Femur (tissue), 1 donor: Measurements from ENCODE around the gene IL21.
"Not testable (repeated sequence)": the region's sequence is repeated elsewhere in the genome, so short reads cannot be mapped to it uniquely, and the experiment has no call there.

Experiments used
- DNase-seq: peaks from one replicate; pipeline ENCODE4 v3.0.0-alpha.2; 2017

The IL21 gene

GRCh38 chr4:122621016-122621507 lies at the start of gene IL21:
Gene IL21 (minus strand): TSS chr4:122621066. CDS start chr4:122621011, 55 bp downstream.
- DNase-seq = no peak

DNA sequence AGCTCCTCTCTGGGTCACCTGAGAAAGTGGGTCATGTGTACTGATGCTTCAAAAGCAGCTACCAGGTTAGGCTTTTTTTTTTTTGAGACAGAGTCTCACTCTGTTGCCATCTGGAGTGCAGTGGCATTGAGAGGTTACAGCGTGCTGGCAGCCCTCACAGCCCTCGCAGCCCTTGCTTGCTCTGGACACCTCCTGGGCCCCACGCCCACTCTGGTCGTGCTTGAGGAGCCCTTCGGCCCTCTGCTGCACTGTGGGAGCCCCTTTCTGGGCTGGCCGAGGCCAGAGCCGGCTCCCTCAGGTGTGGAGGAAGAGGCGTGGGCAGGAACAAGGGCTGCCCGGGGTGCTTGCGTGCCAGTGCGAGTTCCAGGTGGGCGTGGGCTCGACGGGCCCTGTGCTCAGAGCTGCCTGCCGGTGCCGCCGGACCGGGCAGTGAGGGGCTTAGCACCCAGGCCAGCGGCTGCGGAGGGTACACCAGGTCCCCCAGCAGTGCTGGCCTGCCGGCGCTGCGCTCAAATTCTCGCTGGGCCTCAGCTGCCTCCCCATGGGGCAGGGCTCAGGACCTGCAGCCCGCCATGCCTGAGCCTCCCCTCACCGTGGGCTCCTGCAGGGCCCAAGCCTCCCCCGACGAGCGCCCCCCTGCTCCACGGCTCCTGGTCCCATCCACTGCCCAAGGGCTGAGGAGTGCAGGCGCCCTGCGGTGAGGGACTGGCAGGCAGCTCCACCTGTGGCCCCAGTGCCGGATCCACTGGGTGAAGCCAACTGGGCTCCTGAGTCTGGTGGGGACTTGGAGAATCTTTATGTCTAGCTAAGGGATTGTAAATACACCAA lies 49.3 kb upstream of the IL21 start:
- DNase-seq = no peak

GRCh38 chr4:122668241-122668640 lies 47.4 kb upstream of the IL21 start:
- DNase-seq = no peak

GRCh38 chr4:122666527-122667245 lies 45.8 kb upstream of the IL21 start:
- DNase-seq = no peak

- DNase-seq = no peak
Observed at GRCh38 chr4:122665161-122665929, 44.5 kb upstream of the IL21 start.

DNA sequence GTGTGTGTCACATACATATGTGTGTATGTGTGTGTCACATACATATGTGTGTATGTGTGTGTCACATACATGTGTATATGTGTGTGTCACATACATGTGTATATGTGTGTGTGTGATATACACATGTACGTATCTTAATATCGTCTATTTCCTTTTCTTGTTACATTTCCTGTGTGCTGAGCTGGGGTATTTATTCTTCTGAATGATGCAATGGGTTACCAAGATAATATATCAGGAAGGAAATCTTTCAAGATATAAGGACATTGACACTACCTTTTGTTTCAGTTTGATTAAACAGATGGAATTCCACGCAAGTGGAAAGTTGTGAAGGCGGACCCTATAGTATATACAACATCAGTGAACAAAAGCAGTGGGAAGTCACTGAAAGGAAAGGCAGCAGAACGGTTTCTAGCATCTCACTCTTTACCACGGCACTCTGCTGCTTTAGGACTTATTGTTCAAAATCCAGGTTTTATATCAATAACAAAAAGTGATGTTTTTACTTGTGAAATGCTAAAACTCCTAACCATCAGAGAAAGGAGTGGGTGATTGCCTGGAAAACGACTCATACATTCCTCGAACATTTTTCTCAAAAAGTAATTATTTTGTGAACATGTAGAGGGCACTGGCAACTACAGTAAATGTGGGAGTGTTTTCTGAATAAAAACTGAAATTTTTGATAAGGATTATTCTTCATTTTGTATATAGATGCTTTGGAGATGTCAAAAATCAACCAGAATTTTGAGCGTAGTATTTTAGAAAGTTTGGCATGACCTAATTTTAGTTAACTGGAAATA lies 43.1 kb upstream of the IL21 start:
- DNase-seq = no peak

DNA sequence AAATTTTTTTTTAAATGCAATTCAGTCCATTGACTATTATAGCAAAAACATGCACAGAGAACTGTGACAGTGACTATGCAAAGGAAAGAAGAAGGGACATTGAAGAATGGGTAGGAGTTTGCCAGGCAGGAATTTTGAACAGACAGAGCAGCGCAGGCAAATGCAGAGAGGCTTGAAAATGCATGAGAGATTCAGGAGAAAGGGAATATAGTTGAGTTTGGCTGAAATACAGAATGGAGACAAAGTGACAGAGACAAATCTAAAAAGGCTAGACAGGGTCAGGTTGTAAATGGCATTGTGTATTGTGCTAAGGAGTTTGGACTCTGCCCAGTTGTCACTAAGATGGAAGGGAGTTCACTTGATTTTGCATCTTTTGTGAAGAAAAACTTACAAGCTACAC lies 42.4 kb upstream of the IL21 start:
- DNase-seq = no peak

GRCh38 chr4:122662701-122663100 lies 41.8 kb upstream of the IL21 start:
- DNase-seq = no peak

GRCh38 chr4:122661176-122662160 lies 40.6 kb upstream of the IL21 start:
- no peak for DNase-seq

GRCh38 chr4:122658818-122659295 lies 38.0 kb upstream of the IL21 start:
- DNase-seq = no peak

DNA sequence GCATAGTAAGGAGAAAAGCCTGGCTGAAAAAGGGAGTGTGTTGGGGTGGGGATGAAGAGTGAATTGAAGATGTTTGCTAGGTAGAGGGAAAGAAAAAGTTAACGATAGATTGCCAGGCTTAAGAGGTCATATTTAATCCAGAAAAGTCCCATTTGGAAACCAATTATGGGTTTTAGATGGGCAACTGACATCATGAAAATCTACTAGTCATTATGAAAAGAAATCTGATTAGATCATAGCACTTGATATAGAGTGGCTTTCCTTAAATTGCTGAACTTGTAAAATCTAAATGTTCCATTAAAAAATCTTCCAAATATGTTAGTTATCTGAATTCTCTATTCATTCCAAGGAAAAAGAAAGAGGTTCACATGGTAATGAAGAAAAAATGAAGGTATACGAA lies 37.5 kb upstream of the IL21 start:
- DNase-seq = no peak

- DNase-seq = no peak
Observed at GRCh38 chr4:122657553-122657952, 36.7 kb upstream of the IL21 start.

GRCh38 chr4:122656583-122656982 lies 35.7 kb upstream of the IL21 start:
- DNase-seq = not testable (repeated sequence)

- peak; percentile 26 for DNase-seq
Observed at GRCh38 chr4:122652379-122652778, 31.5 kb upstream of the IL21 start.

- DNase-seq = no peak
Observed at GRCh38 chr4:122650148-122650547, 29.3 kb upstream of the IL21 start.

- no peak for DNase-seq
Observed at GRCh38 chr4:122647656-122648055, 26.8 kb upstream of the IL21 start.

DNA sequence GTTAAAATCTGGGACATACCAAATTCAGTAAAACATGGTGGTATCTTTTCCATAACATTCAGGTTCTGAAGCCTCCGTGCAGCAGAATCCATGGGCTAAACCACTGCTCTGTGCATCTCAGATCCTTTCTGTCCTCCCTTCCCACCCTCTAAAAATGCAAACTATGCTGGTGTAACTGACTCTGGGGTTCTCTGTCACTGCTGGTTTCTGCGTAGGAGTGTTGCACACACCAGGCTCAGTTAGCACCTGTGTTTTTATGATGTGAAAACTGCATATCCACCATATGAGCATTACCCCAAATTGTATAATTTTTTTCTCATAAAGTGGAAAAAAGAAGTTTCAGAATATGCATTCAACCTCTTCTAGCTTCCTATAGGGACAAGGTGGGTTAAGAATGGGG lies 22.4 kb upstream of the IL21 start:
- DNase-seq = no peak

GRCh38 chr4:122639181-122639580 lies 18.3 kb upstream of the IL21 start:
- no peak for DNase-seq

DNA sequence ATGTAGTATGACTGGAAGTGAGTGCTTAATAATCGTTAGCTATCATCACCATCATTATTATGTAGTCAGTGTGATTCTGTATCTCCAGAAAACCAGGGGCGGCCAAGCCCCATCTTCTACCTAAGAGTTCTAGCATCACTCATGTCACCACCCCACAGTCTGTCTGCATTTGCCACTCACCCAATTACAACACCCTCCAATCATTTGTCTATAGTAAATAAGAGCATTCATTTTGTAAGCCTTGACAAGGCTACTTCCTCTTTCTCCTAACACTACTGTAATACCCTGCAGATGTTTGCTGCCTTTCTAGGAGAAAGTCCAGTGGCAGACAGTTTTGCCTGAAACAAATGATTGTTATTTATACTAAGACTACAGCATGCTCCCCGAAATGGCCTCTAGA lies 15.8 kb upstream of the IL21 start:
- no peak for DNase-seq

- no peak for DNase-seq
Observed at GRCh38 chr4:122635205-122635604, 14.3 kb upstream of the IL21 start.

DNA sequence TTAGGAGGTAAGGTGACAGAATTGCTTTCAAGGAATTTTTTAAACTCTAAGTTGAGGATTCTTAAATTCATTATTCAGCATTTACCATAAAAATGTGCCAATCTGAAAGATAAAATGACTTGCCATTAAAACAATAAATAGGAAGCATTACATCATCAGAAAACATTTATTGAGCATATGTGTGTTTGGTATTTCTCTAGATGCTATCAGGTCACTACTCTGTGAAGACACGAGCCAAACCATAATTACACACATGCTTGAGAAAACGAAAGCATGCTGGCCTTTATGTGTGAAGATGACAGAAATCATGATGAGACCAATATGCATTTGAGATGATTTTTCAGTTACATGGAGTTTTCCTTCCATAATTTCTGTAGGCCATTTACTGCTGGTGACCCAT lies 12.3 kb upstream of the IL21 start:
- no peak for DNase-seq
